HCT116 (cell line): ENCODE data around the gene CKB. TPM values are rescaled to one million over a fixed set of nuclear protein-coding genes. Genes with fewer than 3 reads are reported as not detected.

Experiments
- ATAC-seq: fragments of 200-7000 bp; cut with Tn5 transposase; 2 replicates; pipeline ENCODE4 v1.9.1; 2020; ENCODE audit warnings: mild to moderate bottlenecking, moderate library complexity
- BruUV-seq: library from RNA; stranded (reverse); fragments of 400-500 nt; replicated peaks from 2 replicates; lab custom pipeline; 2021; lab: Mats Ljungman, UMichigan
- CTCF ChIA-PET: fragments of 300-600 bp; sonication (Branson Sonifier 250); formaldehyde crosslinking; loops from one replicate; lab custom pipeline; 2021; ENCODE audit warnings: antibody characterized with exemption; lab: Charles Lee
- POLR2A ChIA-PET: fragments of 300-600, 350-600 bp; sonication (Branson Sonifier 250); formaldehyde crosslinking; loops from one replicate; lab custom pipeline; 2021; ENCODE audit warnings: antibody characterized with exemption; lab: Charles Lee
- RAD21 ChIA-PET, 2 experiments: fragments of 300-600 bp; sonication (Branson Sonifier 250); formaldehyde crosslinking; loops; one replicate each; lab custom pipeline; 2023; ENCODE audit warnings: low total read pairs in 2 of 2; ENCODE audit not compliant: uncharacterized antibody in 2 of 2, unreplicated experiment in 2 of 2, low non-redundant PET in 1 of 2; lab: Charles Lee
- DNase-seq: peaks from one replicate; pipeline ENCODE4 v3.0.0-alpha.2; 2010; ENCODE audit warnings: low read depth, low spot score
- H2AFZ ChIP-seq: fragments of 200-600 bp; shearing (Covaris generic), sonication (generic); 2 replicates; pipeline ENCODE4 v1.6.1; 2017; ENCODE audit warnings: low read depth, mixed run types, mixed read lengths, antibody characterized with exemption, low read length; ENCODE audit not compliant: poor library complexity, severe bottlenecking
- H3K27ac ChIP-seq: 2 replicates; pipeline ENCODE4 v1.5.1; 2012; ENCODE audit warnings: low read depth, low read length
- H3K27me3 ChIP-seq: fragments of 200-600 bp; sonication (generic); 2 replicates; pipeline ENCODE4 v1.6.1; 2016; ENCODE audit warnings: mixed run types, low read length, mixed read lengths; ENCODE audit not compliant: insufficient read depth
- H3K36me3 ChIP-seq, 2 experiments: fragments of 200-500 bp in 1 of 2; fragments of 200-600 bp in 1 of 2; sonication (Bioruptor generic) in 1 of 2; sonication (generic) in 1 of 2; 2 replicates each; pipeline versions ENCODE4 v1.5.1 to v1.6.1; 2014 to 2016; ENCODE audit warnings: low read length in 2 of 2, inconsistent platforms in 1 of 2, mixed read lengths in 1 of 2, mixed run types in 1 of 2; ENCODE audit not compliant: insufficient read depth in 2 of 2, control insufficient read depth in 1 of 2
- H3K4me1 ChIP-seq, 2 experiments: fragments of 200-600 bp in 1 of 2; sonication (generic) in 1 of 2; 2 replicates each; pipeline versions ENCODE4 v1.5.1 to v1.6.1; 2012 to 2017; ENCODE audit warnings: low read length in 2 of 2, inconsistent platforms in 1 of 2, mild to moderate bottlenecking in 1 of 2, mixed read lengths in 1 of 2, mixed run types in 1 of 2, moderate library complexity in 1 of 2; ENCODE audit not compliant: insufficient read depth in 2 of 2, control insufficient read depth in 1 of 2
- H3K4me2 ChIP-seq: fragments of 200-600 bp; sonication (generic); 2 replicates; pipeline ENCODE4 v1.6.1; 2017; ENCODE audit warnings: mixed run types, low read length, mixed read lengths
- H3K4me3 ChIP-seq, 2 experiments: fragments of 200-600 bp in 1 of 2; sonication (generic) in 1 of 2; replicated peaks in 1 of 2; 2 replicates each; pipeline ENCODE4 v1.5.1; 2011 to 2016; ENCODE audit warnings: low read length in 2 of 2, control low read depth in 1 of 2, low read depth in 1 of 2, mild to moderate bottlenecking in 1 of 2, mixed read lengths in 1 of 2, mixed run types in 1 of 2
- H3K79me2 ChIP-seq: fragments of 200-600 bp; sonication (generic); 2 replicates; pipeline ENCODE4 v1.6.1; 2017; ENCODE audit warnings: mild to moderate bottlenecking, mixed run types, low read length, moderate library complexity, mixed read lengths; ENCODE audit not compliant: insufficient read depth
- H3K9ac ChIP-seq: fragments of 200-600 bp; sonication (generic); 2 replicates; pipeline ENCODE4 v1.6.1; 2016; ENCODE audit warnings: low read length, mixed read lengths
- H3K9me2 ChIP-seq: fragments of 200-600 bp; sonication (generic), shearing (Covaris generic); 2 replicates; pipeline ENCODE4 v1.6.1; 2017; ENCODE audit warnings: mixed run types, mild to moderate bottlenecking, moderate library complexity; ENCODE audit not compliant: insufficient read depth
- H3K9me3 ChIP-seq, 2 experiments: fragments of 200-500 bp in 1 of 2; fragments of 200-600 bp in 1 of 2; sonication (Bioruptor generic) in 1 of 2; sonication (generic) in 1 of 2; 2 replicates each; pipeline ENCODE4 v1.6.1; 2014 to 2017; ENCODE audit warnings: low read length in 2 of 2, mixed read lengths in 2 of 2, inconsistent platforms in 1 of 2, low read depth in 1 of 2, mild to moderate bottlenecking in 1 of 2, mixed run types in 1 of 2, moderate library complexity in 1 of 2; ENCODE audit not compliant: control insufficient read depth in 1 of 2, insufficient read depth in 1 of 2
- H4K20me1 ChIP-seq: fragments of 200-600 bp; sonication (generic), shearing (Covaris generic); 2 replicates; pipeline ENCODE4 v1.6.1; 2017; ENCODE audit warnings: mixed run types, mild to moderate bottlenecking, moderate library complexity; ENCODE audit not compliant: insufficient read depth
- CBX3 ChIP-seq: IDR thresholded peaks from 2 replicates; pipeline ENCODE4 v1.6.1; 2012; ENCODE audit warnings: low read depth
- EGR1 ChIP-seq: IDR thresholded peaks from 2 replicates; pipeline ENCODE4 v1.6.1; 2012; ENCODE audit warnings: low read depth
- POLR2AphosphoS5 ChIP-seq: IDR thresholded peaks from 2 replicates; pipeline ENCODE4 v1.6.1; 2011; ENCODE audit warnings: mild to moderate bottlenecking, low read depth, low read length, moderate library complexity
- TCF7L2 ChIP-seq: IDR thresholded peaks from 2 replicates; pipeline ENCODE4 v1.7.0; 2011; ENCODE audit warnings: borderline replicate concordance, inconsistent platforms; ENCODE audit not compliant: insufficient read depth, insufficient read length; ENCODE audit errors: extremely low read depth
- ZFX ChIP-seq: fragments of 450-650 bp; IDR thresholded peaks from 2 replicates; pipeline ENCODE4 v1.6.1; 2017
- intact Hi-C: fragments of 100-400 bp; cut with micrococcal nuclease; formaldehyde crosslinking; loops from 2 replicates; pipeline ENCODE4 v1.10.0; 2022
- total RNA-seq: library from RNA; stranded (reverse); gene quantifications from one replicate; pipeline ENCODE4 v1.2.1, GENCODE V29; 2021; ENCODE audit not compliant: unreplicated experiment
- TF ChIP-seq, protein P1 (sequence below), 3 experiments: fragments of 200-600 bp in 1 of 3; sonication (generic) in 1 of 3; IDR thresholded peaks in 2 of 3; conservative IDR thresholded peaks in 1 of 3; 2 replicates each; pipeline ENCODE4 v1.5.1; 2012 to 2017; ENCODE audit warnings: low read depth in 2 of 3, low read length in 2 of 3, antibody characterized with exemption in 1 of 3, borderline replicate concordance in 1 of 3, control low read depth in 1 of 3, mild to moderate bottlenecking in 1 of 3, mixed read lengths in 1 of 3, mixed run types in 1 of 3, moderate library complexity in 1 of 3; ENCODE audit not compliant: insufficient read depth in 1 of 3

The CKB gene
- total RNA-seq, 1 experiment from 2014 or later: 605 TPM

DNA sequence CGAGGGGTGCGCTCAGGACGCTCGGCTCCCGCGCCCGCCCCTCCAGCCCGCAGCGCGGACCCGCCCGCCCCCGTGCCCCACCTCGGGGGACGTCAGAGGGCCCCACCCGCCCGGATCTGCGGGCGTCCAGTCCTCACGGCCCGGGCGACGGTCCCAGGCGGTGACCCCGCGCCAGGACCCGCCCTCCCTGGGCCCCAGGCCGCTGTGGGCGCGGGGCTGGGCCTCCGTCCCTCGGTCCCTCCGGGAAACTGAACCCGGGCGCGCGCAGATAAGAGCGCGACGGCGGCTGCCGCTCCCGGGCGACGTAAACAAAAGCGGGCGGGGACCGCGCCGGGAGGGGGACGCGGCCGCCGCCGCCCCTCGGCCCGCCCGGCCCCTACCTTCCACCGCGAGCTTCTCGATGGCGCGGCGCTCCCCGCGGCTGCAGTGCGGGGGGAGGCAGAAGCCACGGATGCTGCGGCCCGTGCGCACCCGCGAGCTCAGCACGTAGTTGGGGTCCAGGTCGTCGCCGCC lies 1.1 kb downstream of the CKB start:
- ATAC-seq (peak; percentile 33), DNase-seq (no peak)
- Histone ChIP-seq H3K9me3 (no peaks in the 10 kb centered on the region), H3K79me2 (peaks cover 16% of the 10 kb centered on the region; the same call in 1 of the 2 replicates), H3K4me2 (peak overlapping the region; percentile 95), H3K4me3 (peak overlapping the region; percentile 78 to 83), H2AFZ (no peak overlapping the region), H3K4me1 (peaks cover 13 to 45% of the 10 kb centered on the region in 2 experiments; a peak in 3 of 4 replicates), H3K36me3 (peaks cover 0 to 12% of the 10 kb centered on the region in 2 experiments; a peak in 2 of 4 replicates), H3K9me2 (no peaks in the 10 kb centered on the region), H3K27me3 (no peaks in the 10 kb centered on the region), H3K27ac (peak overlapping the region; percentile 73), H4K20me1 (no peaks in the 10 kb centered on the region; the same call in 1 of the 2 replicates)
- intact Hi-C loops: no loop called here
- ChIA-PET POLR2A (interaction anchor here (1.1 to 3.2 kb wide), 6 partner anchors 7 to 25 kb away, joined by 3 to 12 read pairs (median 7); partner anchors contain the start of gene TRMT61A), RAD21 (interaction anchor here in 1 of 2 experiments (0.7 to 1.1 kb wide), 2 partner anchors 26 to 40 kb away, joined by 3 to 7 read pairs; no protein-coding TSS in a partner anchor)
- no TSS peak for BruUV-seq
- TF ChIP-seq TCF7L2 (no peak), CBX3 (no peak), EGR1 (no peak), ZFX (peak; percentile 49), POLR2AphosphoS5 (no peak)
- TF ChIP-seq, protein P1, sequence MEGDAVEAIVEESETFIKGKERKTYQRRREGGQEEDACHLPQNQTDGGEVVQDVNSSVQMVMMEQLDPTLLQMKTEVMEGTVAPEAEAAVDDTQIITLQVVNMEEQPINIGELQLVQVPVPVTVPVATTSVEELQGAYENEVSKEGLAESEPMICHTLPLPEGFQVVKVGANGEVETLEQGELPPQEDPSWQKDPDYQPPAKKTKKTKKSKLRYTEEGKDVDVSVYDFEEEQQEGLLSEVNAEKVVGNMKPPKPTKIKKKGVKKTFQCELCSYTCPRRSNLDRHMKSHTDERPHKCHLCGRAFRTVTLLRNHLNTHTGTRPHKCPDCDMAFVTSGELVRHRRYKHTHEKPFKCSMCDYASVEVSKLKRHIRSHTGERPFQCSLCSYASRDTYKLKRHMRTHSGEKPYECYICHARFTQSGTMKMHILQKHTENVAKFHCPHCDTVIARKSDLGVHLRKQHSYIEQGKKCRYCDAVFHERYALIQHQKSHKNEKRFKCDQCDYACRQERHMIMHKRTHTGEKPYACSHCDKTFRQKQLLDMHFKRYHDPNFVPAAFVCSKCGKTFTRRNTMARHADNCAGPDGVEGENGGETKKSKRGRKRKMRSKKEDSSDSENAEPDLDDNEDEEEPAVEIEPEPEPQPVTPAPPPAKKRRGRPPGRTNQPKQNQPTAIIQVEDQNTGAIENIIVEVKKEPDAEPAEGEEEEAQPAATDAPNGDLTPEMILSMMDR (IDR thresholded peaks at IDR 0.05 in 2 of 3, conservative IDR thresholded peaks at IDR 0.05 in 1 of 3; ENCODE audit: borderline replicate concordance in 1 of 3, insufficient read depth in 1 of 3, low read depth in 2 of 3, low read length in 2 of 3): no peak
- TF ChIP-seq, all 23 proteins: peak for 1
- CTCF ChIA-PET: interaction anchor here (0.7 to 2.4 kb wide), 10 partner anchors 8 to 416 kb away, joined by 3 to 20 read pairs (median 4); no protein-coding TSS in a partner anchor
- peak overlapping the region; percentile 83 for H3K9ac ChIP-seq
